ENCODE data around the gene SYNGR1.
"Not testable (repeated sequence)": the region's sequence is repeated elsewhere in the genome, so short reads cannot be mapped to it uniquely, and the experiment has no call there.

The SYNGR1 gene

DNA sequence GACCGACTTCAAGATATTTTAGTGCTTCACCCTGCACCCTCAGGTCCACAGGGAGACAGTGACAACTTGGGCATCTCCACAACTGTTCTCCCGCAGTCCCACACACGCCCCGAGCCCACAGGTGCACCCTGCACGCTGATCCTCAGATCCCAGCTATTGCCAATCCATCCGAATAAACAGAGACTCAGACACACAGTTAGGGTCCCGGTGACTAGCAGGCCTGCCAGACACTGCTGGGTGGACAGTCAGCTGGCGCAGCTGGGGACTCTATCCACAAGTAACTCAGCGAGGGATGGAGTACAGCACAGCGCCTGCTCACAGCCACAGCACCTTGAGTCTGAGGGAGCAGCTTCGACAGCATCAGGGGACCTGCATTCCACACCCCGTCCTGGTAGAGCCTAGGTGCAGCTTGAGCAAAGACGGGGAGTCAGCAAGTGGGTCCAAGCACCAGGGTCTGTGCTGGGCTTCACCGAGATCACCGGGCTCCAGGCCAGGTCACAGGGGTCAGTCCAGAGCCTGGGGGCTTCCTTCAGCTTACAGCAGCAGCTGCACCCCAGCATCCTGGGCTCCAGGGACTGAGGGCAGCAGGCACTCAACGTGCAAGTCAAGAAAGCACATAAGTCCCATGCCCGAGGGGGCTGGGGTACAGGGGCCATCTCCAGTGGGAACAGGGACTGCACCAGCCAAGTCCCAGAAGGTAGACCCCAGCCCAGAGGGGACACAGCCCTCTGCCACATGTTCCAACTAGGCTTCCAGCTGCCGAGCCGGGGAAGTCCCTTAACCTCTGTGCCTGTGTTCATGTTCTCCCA is 38.0 kb upstream of the SYNGR1 start:
- no peaks in the 10 kb centered on the region for H3K27me3 ChIP-seq (ENCODE audit: low read depth)
- peaks cover 12% of the 10 kb centered on the region for H3K4me1 ChIP-seq
- DNase-seq (ENCODE audit: low spot score in 2 of 2) = peak; percentile 52 to 70
- no peak overlapping the region for H3K4me3 ChIP-seq
- in situ Hi-C loops (cut with MboI; ENCODE audit: low sequenced_read_pairs) = loop anchor here (5.0 kb wide), 1 partner anchor 139 kb away; no protein-coding TSS in a partner anchor
- H3K36me3 ChIP-seq (replicated peaks) = peaks cover 56% of the 10 kb centered on the region
- no peaks in the 10 kb centered on the region for H3K9me3 ChIP-seq

GRCh38 chr22:39312410-39312809 is 37.4 kb upstream of the SYNGR1 start:
- Histone ChIP-seq H3K27me3 (ENCODE audit: low read depth) (no peaks in the 10 kb centered on the region), H3K9me3 (no peaks in the 10 kb centered on the region), H3K36me3 (replicated peaks) (peaks cover 62% of the 10 kb centered on the region), H3K4me1 (peaks cover 12% of the 10 kb centered on the region), H3K4me3 (no peak overlapping the region)
- DNase-seq (ENCODE audit: low spot score in 2 of 2) = peak in 1 of 2 experiments; percentile 45
- in situ Hi-C loops (cut with MboI; ENCODE audit: low sequenced_read_pairs) = loop anchor here (5.0 kb wide), 1 partner anchor 140 kb away; no protein-coding TSS in a partner anchor

GRCh38 chr22:39313258-39314001 is 36.4 kb upstream of the SYNGR1 start:
- Histone ChIP-seq H3K9me3 (no peaks in the 10 kb centered on the region), H3K4me3 (no peak overlapping the region), H3K27me3 (ENCODE audit: low read depth) (no peaks in the 10 kb centered on the region), H3K4me1 (peaks cover 12% of the 10 kb centered on the region), H3K36me3 (replicated peaks) (peaks cover 72% of the 10 kb centered on the region)
- DNase-seq (ENCODE audit: low spot score in 2 of 2) = peak in 1 of 2 experiments; percentile 33
- in situ Hi-C loops (cut with MboI; ENCODE audit: low sequenced_read_pairs) = loop anchor here (5.0 kb wide), 1 partner anchor 141 kb away; no protein-coding TSS in a partner anchor

DNA sequence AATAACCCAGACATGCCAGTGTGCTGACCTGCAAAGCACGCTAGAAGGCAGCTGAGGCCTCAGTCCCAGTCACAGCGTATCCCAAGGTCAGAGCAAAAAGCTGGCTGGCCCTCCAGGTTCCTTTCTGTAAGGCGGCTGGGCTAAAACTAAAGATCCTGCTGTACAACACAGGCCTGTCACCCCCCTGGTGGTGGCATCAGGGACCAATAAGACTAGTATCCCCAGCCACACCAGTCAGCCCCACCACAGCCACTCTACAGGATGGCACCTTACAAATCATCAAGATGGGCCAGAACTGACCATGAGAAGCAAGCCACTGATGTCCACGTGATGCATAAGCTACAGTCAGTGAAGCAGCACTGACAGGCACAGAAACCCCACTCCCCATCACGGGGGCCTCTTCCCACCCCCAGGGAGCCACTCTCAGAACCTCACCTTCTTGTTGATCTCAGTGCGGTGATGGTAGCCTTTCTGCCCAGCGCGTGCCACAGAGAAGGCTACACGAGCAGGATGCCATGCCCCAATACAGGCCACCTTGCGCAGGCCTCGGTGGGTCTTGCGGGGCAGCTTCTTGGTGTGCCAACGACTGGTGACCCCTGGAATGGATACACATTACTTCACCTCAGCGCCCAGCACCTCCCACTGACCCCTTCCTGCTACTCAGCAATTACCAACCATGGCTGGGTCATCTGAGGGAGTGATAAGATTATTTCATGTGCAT is 35.4 kb upstream of the SYNGR1 start:
- in situ Hi-C loops (cut with MboI; ENCODE audit: low sequenced_read_pairs) = loop anchor here (5.0 kb wide), 1 partner anchor 142 kb away; no protein-coding TSS in a partner anchor
- no peak overlapping the region for H3K4me3 ChIP-seq
- peak in 1 of 2 experiments; percentile 55 for DNase-seq (ENCODE audit: low spot score in 2 of 2)
- H3K27me3 ChIP-seq (ENCODE audit: low read depth) = no peaks in the 10 kb centered on the region
- H3K4me1 ChIP-seq = peaks cover 12% of the 10 kb centered on the region
- peaks cover 81% of the 10 kb centered on the region for H3K36me3 ChIP-seq (replicated peaks)
- no peaks in the 10 kb centered on the region for H3K9me3 ChIP-seq

- Histone ChIP-seq H3K4me3 (peak overlapping the region; percentile 91; the same call in 1 of the 2 replicates), H3K4me1 (peaks cover 12% of the 10 kb centered on the region)
These were observed 34.4 kb upstream of the SYNGR1 start for GRCh38 chr22:39315389-39315788.

GRCh38 chr22:39316440-39317083 is 33.2 kb upstream of the SYNGR1 start:
- Histone ChIP-seq H3K36me3 (replicated peaks) (peaks cover 78% of the 10 kb centered on the region), H3K4me3 (peak overlapping the region; percentile 91), H3K27me3 (ENCODE audit: low read depth) (no peaks in the 10 kb centered on the region), H3K9me3 (no peaks in the 10 kb centered on the region), H3K4me1 (peaks cover 12% of the 10 kb centered on the region)
- in situ Hi-C loops (cut with MboI; ENCODE audit: low sequenced_read_pairs) = no loop called here
- DNase-seq (ENCODE audit: low spot score in 2 of 2) = peak; percentile 70 to 86

More at GRCh38 chr22:39315389-39315788, 34.4 kb upstream of the SYNGR1 start:
- no peaks in the 10 kb centered on the region for H3K27me3 ChIP-seq (ENCODE audit: low read depth)
- H3K36me3 ChIP-seq (replicated peaks) = peaks cover 81% of the 10 kb centered on the region
- no peak for DNase-seq (ENCODE audit: low spot score in 2 of 2)
- in situ Hi-C loops (cut with MboI; ENCODE audit: low sequenced_read_pairs) = no loop called here
- H3K9me3 ChIP-seq = no peaks in the 10 kb centered on the region

DNA sequence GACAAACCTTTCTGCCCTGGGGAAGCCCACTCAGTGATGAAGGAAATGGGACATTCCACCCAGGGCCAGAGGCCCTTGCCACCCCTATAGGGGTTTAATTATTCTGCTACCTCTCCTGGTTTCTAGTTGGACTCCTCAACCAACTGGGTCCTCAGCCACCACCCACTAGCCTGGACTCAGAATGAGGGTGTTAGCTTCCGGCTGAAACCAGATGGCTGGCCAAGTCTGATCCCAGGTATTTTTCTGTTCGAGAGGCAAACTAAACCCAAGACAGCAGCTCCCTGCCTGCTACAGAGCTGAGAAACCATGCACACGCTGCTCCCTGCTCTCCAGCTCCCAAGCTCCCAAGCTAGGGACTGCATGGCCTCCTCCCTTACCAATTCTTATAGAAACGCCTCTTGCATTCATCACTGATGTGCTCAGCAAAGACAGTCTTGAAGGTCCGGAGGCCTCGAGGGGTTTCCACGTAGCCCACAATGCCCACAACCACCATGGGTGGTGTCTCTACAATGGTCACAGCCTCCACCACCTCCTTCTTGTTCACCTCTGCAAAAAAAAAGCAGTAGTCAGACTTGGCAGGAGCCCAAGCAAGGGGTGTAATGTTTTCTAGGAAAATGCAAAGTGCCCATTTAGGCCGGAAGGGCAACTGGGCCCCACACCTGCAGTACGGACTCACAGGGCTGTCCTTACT is 32.6 kb upstream of the SYNGR1 start:
- in situ Hi-C loops (cut with MboI; ENCODE audit: low sequenced_read_pairs) = no loop called here
- DNase-seq (ENCODE audit: low spot score in 2 of 2) = peak in 1 of 2 experiments; percentile 50
- H3K4me1 ChIP-seq = peaks cover 12% of the 10 kb centered on the region
- no peaks in the 10 kb centered on the region for H3K9me3 ChIP-seq
- H3K36me3 ChIP-seq (replicated peaks) = peaks cover 71% of the 10 kb centered on the region
- H3K4me3 ChIP-seq = peak overlapping the region; percentile 91
- H3K27me3 ChIP-seq (ENCODE audit: low read depth) = no peaks in the 10 kb centered on the region

DNA sequence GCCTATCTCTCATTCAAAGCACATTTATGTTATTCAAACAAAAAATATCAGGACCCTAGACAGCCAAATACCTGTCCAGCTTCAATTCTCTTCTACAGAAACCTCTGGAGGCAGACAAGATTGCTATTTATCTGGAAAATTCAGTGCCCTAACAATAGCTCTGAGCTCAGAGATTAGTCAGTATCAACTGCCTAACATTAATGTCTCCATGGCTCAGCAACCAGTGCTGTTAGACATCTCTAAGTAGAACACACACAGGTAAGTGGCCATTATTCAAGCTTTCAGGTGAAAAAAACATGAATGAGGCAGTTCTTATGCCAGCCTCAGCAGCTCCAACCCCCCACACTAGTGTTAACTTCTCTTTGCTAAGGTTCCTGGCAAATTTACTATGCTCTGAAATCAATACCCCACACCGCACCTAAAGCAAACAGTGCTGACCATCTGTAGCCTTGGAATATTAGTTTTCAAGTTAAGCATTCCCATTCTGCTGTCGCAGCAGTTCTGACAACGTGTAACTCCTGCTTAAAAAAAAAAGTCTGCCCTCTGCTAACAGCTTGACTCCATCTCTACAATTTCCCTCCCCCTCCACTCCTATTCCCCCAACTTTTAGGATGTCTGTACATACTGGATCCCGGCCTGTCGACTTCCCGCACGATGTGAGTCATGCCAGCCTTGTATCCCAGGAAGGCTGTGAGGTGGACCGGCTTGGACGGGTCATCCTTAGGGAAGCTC is 31.9 kb upstream of the SYNGR1 start:
- no peaks in the 10 kb centered on the region for H3K27me3 ChIP-seq (ENCODE audit: low read depth)
- H3K9me3 ChIP-seq = no peaks in the 10 kb centered on the region
- H3K4me1 ChIP-seq = peaks cover 12% of the 10 kb centered on the region
- peak overlapping the region; percentile 91 for H3K4me3 ChIP-seq
- DNase-seq (ENCODE audit: low spot score in 2 of 2) = peak in 1 of 2 experiments; percentile 30
- peaks cover 64% of the 10 kb centered on the region for H3K36me3 ChIP-seq (replicated peaks)
- in situ Hi-C loops (cut with MboI; ENCODE audit: low sequenced_read_pairs) = no loop called here

DNA sequence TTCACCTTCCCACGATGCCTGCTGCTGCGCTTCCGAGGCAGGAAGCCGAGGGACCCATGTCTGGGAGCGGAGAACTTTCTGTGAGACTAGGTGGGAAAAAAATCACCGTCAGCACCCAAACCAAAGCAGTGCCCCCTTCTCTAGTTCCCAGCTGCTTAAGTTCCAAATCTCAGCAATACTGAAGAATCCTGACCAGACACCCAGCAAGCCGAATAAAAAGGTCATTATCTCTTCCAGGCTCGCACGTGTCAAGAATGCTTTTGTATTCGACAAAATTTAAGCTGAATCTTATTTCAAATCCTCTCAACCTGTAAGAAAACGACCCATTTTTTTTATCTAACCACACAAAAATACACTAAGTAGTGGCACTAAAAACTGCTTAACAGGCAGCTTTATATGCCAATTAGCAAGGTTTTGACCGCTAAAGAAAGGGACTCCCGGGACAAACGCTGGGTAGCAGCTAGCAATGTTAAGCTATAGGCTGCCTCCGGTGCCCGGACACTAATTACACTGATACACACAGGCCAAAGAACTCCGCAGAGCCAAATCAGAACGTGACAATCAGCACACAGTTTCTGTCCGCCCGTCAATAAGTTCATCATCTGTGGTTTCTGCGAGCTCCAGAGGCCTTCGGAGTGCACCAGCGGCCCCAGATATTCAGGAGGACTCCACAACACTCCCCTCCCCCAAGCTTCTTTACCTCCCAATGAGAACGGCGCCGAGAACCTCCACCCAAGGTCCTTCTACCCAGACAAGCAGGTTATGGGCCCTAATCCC is 31.1 kb upstream of the SYNGR1 start:
- in situ Hi-C loops (cut with MboI; ENCODE audit: low sequenced_read_pairs) = no loop called here
- H3K4me3 ChIP-seq = peak overlapping the region; percentile 91
- peaks cover 56% of the 10 kb centered on the region for H3K36me3 ChIP-seq (replicated peaks)
- peak in 1 of 2 experiments; percentile 52 for DNase-seq (ENCODE audit: low spot score in 2 of 2)
- H3K4me1 ChIP-seq = peaks cover 12% of the 10 kb centered on the region
- H3K27me3 ChIP-seq (ENCODE audit: low read depth) = no peaks in the 10 kb centered on the region
- no peaks in the 10 kb centered on the region for H3K9me3 ChIP-seq

DNA sequence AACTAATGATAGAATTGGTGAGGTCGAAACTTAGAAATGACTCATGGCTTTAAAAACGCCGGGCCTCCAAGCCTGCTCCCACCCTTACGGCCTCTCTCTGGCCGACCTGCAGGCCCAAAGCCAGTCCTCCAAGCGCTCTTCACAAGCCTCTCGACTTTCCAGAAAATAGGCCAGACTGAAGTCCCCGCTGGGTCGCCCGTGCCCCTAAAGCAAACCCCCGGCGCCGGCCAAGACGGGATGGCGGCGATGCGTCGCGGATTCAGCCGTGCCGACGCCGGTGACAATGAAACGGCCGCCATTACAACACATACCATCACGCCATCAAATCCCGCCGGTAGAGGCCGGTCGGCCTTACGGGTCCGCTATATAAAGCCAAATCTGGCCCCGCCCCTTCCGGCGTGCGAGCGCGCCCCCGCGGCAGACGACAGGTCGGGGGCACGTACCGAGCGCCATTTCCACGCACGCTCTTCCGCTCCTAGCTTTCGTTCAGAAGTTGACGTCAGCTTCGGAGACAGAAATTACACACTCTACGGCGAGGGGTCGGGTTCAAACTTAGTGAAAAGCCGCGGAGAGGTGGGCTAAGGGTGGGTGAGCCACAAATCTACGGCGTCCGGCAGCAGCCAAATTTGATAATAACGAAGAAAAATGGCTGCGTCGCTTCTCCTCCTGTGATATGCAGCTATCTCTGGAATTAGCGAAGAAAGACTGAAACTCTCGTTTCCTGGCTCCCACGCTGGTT is 30.3 kb upstream of the SYNGR1 start, which contains the start of gene RPL3:
RPL3 (minus strand) TSS at position 340 of the 739 bp plus-strand sequence; CDS start at position 314, 26 bp downstream.
- Histone ChIP-seq H3K9me3 (no peaks in the 10 kb centered on the region), H3K27me3 (ENCODE audit: low read depth) (no peaks in the 10 kb centered on the region), H3K36me3 (replicated peaks) (peaks cover 49% of the 10 kb centered on the region), H3K4me3 (peak within 1 kb of the TSS; percentile 91), H3K4me1 (peaks cover 12% of the 10 kb centered on the region)
- peak; percentile 95 for DNase-seq (ENCODE audit: low spot score in 2 of 2)
- in situ Hi-C loops (cut with MboI; ENCODE audit: low sequenced_read_pairs) = no loop called here

DNA sequence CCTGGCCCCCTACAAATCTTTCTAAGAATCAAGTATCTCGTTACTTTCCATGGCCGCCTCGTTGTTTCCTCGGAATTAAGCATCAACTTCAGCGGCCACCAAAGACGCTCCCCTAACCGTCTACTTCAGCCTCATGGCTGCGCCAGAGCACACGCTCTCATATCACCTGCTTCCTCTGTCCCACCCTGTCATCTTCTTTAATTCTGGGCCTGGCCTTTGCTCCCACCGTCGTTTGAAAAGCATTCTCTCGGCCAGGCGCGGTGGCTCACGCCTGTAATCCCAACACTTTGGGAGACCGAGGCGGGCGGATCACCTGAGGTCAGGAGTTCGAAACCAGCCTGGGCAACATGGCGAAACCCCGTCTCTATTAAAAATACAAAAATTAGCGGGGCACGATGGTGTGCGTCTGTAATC is 29.2 kb upstream of the SYNGR1 start:
- H3K4me1 ChIP-seq; DNase-seq (ENCODE audit: low spot score in 2 of 2); in situ Hi-C loops (cut with MboI; ENCODE audit: low sequenced_read_pairs); H3K27me3 ChIP-seq (ENCODE audit: low read depth); H3K9me3 ChIP-seq: not testable (repeated sequence)
- Histone ChIP-seq H3K4me3 (peak overlapping the region; percentile 91), H3K36me3 (replicated peaks) (peaks cover 37% of the 10 kb centered on the region)
